ENCODE data around the gene KANSL1. TPM values are rescaled to one million over a fixed set of nuclear protein-coding genes. Genes with fewer than 3 reads are reported as not detected.
"Not testable (repeated sequence)": the region's sequence is repeated elsewhere in the genome, so short reads cannot be mapped to it uniquely, and the experiment has no call there.

The KANSL1 gene
- polyA plus RNA-seq, 3 donors = 75.6 to 99.4 (median 78.2) TPM

DNA sequence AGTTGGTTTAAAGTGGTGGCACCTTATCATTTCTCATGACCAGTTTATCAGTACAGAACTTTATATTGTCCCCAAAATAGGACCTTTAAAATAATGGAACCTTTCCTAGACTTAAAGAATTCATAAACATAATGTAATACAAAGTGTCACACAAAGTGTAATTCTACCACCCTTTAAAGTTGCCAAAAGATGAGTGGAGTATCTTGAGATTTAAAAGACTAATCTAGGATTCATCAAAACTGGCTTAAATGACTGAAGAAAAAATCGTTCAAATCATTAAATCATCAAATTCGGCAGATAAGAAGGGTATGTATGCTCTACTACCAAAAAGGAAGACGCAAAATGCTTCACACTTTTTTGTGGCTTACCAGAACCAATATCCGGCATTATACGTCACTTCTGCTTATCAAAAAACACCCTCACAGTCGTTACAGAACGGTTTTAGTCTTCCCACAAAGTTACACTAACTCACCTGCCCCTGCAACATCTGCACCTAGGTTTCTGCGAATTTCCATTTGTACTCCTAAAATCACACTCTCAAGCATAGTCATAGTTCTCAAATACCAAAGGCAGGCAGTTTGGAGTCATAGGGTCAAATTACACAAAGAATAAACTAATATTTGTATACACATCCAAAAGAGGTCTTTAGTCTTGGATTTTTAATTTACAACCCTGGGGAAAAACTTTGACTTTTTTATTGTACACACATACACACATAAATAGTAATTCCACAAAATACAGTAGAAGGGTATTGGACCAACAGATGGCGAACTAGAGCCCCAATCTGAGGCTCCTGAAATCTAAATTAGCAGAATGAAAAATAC, 1.4 kb upstream of the KANSL1 start:
- DNase-seq = no peak

DNA sequence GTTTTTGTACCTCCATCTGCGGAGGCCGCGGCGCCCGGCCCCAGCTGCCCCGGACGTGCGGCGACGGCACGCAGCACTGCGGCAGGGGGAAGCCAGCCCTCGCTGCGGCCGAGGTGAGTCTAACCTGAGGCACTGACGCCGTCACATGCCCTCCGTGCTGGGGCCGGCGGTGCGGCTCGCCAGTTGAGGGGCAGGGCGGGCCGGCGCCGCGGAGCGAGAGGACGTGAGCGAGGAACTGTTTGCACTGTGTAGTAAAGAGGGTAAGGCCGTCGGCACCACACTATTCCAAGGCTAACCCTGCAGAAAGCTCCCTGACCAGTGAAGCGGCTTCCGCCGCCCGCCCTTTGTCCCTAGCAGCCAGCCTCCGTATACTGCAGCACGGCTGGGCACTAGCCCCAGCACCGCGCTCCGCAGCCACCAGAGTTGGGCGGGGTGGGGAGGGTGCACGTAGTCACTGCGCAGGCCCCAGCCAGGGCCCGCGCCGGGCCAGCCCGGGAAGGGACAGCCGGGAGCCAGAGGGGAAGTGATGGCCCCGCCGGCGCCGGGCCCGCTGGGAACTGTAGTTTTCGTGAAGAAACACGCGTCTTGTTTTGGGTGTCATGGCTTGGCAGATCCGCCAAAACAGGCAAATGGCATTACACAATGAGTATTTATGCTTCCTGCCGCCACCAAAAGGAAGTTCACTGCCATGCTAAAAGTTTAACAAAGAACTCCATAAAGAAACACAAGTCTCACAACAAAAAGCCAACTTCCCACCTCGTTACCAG, 580 bp upstream of the KANSL1 start:
- DNase-seq = peak; percentile 88

DNA sequence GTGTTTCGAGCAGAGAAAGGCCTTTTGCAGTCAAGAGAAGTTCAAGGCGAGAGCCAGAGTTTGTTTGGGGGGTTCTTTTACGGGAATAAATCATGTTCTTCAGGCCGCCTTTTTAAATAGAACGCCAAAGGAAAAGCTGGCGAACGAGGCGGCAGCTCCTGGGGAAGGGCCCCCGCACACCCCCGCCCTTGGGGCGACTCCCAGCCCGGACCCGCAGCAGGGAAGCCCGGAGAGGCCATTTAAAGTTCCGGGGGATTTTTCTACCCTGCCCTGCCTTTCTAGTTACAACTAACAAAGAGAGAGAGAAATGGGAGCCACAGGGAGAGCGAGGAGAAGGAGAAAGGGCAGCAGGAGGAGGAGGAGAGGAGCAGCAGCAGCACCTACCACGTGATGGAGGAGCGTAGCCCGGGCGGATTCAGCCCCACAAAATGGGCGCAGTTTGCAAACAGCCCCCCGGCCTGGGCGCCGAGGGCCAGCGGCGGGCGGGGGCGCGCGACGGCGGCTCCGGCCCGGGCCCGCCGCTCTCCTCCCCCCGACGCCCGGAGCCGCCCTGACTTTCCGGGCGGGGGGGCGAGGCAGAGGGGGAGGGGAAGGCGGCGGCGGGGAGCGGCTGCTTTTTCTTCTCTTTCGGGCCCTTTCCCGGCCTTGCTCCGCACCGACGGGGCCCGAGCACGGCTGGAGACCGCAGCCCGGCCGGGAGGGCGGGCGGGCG, 634 bp downstream of the KANSL1 start:
- peak; percentile 69 for DNase-seq

DNA sequence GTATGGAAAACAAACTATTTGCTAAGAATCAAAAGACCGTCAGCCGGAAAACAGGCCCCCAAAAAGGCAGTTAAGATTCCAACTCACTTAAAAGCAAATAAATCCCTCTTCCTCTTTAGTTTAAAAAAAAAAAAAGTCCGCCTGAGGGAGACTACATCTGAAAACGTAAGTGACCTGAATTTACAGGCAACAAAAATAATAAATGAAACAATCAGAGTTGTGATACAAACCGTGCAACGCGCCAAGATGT, 1.1 kb downstream of the KANSL1 start:
- DNase-seq = no peak

- peak; percentile 28 for DNase-seq
Measured at GRCh38 chr17:46191322-46192188, 1.7 kb downstream of the KANSL1 start.

DNA sequence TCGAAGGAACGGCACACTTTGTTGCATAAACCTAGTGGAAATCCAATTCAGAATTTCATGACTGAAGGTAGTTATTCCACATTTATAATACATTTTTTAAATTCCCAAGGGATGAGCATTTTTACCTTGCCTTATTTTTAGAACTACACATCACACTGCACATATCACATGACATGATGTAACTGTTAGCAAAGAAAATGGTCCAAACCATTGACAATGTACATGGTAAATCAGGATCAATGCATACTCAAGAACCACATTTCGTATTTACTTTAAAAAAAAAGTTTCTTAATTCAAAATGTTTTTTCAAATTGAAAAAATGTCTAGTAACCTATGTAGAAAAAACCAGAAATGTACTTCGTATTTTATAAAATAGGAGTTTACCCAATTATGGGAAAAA, 2.5 kb downstream of the KANSL1 start:
- DNase-seq = no peak

GRCh38 chr17:46186827-46187235, 6.4 kb downstream of the KANSL1 start:
- not testable (repeated sequence) for DNase-seq

- no peak for DNase-seq
Measured at GRCh38 chr17:46184696-46185095, 8.5 kb downstream of the KANSL1 start.

- not testable (repeated sequence) for DNase-seq
Measured at GRCh38 chr17:46183383-46183782, 9.8 kb downstream of the KANSL1 start.

DNA sequence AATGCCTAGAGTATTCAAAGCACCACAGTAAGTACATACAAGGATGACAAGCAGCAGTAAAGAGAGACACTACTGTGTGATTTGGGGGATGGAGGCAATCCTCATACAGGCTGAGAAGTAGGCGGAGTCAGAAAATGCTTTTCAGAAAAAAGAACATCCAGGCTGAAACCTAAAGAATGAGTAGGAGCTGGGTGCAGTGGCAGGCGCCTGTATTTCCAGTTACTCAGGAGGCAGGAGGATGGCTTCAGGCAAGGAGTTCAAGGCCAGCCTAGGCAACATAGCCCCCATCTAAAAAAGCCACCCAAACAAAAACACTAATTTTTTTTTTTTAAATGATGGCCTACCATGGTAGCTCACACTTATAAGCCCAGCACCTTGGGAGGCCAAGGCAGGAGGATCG, 10.3 kb downstream of the KANSL1 start:
- no peak for DNase-seq

GRCh38 chr17:46181940-46182339, 11.3 kb downstream of the KANSL1 start:
- DNase-seq = no peak

DNA sequence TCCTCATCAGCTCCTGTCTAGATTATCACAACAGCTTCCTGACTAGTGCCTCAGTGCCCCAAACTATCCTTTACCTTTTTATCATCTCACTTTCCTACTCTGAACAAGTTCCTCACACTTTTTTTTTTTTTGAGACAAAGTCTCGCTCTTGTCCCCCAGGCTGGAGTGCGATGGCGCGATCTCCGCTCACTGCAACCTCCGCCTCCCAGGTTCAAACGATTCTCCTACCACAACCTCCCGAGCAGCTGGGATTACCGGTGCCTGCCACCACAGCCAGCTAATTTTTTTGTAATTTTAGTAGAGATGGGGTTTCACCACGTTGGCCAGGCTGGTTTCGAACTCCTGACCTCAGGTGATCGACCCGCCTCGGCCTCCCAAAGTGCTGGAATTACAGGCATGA, 11.9 kb downstream of the KANSL1 start:
- DNase-seq = not testable (repeated sequence)

DNA sequence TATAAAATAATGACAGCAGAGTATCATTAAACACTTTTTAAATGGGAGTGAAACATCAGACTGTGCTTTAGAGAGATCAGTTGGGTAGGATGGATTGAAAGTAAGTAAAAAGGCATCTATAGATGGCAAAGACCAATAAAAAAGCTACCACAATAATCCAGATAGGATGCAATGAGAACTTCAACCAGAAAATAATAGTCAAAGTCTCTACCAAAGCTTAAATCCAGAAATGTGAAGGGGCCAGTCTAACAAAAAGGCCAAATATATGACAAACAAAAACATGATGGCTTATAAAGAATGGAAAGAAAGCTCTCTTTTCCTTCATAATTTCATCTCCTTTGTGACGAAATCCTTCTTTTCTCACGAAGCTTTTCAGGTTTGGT, 12.3 kb downstream of the KANSL1 start:
- no peak for DNase-seq

GRCh38 chr17:46180185-46180891, 12.9 kb downstream of the KANSL1 start:
- not testable (repeated sequence) for DNase-seq

- no peak for DNase-seq
Measured at GRCh38 chr17:46179375-46179999, 13.7 kb downstream of the KANSL1 start.

DNA sequence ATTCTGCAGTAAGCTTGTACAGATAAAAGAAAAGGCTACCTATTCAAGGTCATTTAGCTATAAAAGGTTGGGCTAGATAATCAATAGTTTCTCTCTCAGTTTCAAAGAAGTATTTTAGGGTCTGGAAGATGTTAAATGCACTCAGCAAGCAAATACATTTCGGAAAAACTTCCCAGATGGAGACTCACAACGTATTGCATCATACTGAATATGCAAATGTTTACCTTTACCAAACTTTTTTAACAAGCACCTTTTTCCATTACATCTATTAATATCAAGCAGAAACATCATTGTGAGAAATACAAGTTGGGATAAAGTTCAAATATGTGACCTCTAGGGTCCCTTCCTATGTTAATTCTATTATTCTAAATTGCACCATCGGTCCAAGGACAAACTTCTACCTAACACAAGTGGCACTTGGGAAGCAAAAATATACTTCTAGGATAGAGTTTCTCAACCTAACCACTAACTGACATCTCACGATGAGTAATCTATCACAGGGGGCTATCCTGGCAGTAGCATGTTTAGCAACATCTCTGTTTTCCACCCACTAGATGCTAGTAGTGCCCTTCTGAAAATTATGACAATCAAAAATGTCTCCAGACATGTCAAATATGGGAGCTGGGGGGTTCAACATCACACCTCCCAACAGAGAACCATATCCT, 14.5 kb downstream of the KANSL1 start:
- DNase-seq = no peak

GRCh38 chr17:46176975-46177374, 16.3 kb downstream of the KANSL1 start:
- DNase-seq = no peak

GRCh38 chr17:46175891-46176290, 17.3 kb downstream of the KANSL1 start:
- DNase-seq = no peak

DNA sequence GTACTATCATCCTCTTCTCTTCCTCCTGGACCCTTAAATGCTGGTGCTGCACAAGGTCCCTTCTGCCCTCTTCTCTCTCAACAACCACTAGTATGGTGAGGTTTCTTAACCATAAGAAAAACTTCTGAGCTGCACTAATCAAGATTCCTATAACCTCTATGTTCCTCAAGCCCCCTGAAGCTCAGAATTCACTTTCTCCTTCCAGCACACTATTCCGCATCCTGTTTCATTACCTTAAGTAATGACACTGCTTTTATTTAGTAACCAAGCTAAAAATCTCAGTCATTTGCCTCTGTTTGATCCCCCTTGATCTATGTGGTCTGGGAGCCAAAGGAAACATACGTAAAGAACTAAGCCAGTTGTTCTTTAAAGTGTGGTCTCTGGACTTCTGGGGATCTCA, 20.1 kb downstream of the KANSL1 start:
- no peak for DNase-seq

DNA sequence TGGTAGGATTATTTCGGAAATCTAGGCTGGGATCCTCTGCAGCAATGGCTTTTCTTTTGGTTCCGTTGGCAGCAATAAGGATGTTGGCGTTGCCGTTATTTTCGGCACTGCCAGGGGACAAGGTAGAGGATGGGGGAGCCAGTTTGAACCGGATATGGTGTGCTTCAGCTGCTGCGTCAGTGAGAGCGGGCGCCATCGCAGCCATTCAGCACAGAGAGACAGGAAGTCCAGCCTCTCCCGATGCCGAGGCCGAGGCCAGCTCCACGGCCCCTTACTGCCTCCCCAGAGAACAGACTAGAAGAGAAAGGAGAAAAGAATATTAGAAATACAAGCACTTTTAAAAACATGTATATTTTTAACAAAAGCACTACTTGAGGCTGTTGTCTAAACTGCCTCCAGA, 21.3 kb downstream of the KANSL1 start:
- DNase-seq = no peak
